Mucosa of stomach (tissue), 1 donor: ENCODE measurements around the gene STX18.
"Not testable (repeated sequence)": the region's sequence is repeated elsewhere in the genome, so short reads cannot be mapped to it uniquely, and the experiment has no call there.

Experiments
- H3K27me3 ChIP-seq: one replicate; pipeline ENCODE4 v1.7.0; 2013; ENCODE audit warnings: mild to moderate bottlenecking, low read length; ENCODE audit not compliant: control insufficient read depth, insufficient read depth
- H3K36me3 ChIP-seq: one replicate; pipeline ENCODE4 v1.7.0; 2013; ENCODE audit warnings: low read length; ENCODE audit not compliant: control insufficient read depth, insufficient read depth
- H3K4me1 ChIP-seq: one replicate; pipeline ENCODE4 v1.7.0; 2013; ENCODE audit warnings: mild to moderate bottlenecking, low read length; ENCODE audit not compliant: control insufficient read depth, insufficient read depth
- H3K4me3 ChIP-seq: one replicate; pipeline ENCODE4 v1.7.0; 2013; ENCODE audit warnings: low read length
- H3K9ac ChIP-seq: one replicate; pipeline ENCODE4 v1.7.0; 2013; ENCODE audit warnings: mild to moderate bottlenecking, low read length, moderate library complexity
- H3K9me3 ChIP-seq: one replicate; pipeline ENCODE4 v1.7.0; 2013; ENCODE audit warnings: mild to moderate bottlenecking, low read length, moderate library complexity; ENCODE audit not compliant: control insufficient read depth
- donor health status: Pancreatic carcinoma.

The STX18 gene

DNA sequence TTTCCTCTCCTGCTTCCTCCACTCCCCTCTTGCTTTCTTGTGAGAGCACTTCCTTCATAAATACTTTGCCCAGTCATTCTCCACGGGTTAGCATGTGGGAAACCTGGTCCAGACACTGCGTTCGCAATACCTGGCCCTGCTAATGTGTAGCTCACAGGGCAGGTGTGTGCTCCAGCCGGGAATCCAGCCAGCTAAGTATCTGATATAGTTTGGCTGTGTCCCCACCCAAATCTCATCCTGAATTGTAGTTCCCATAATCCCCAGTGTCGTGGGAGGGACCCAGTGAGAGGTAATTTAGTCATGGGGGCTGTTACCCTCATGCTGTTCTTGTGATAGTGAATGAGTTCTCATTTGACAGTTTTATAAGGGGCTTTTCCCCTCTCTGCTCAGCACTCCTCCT, 32.2 kb upstream of the STX18 start:
- Histone ChIP-seq H3K27me3 (no peaks in the 10 kb centered on the region), H3K36me3 (no peaks in the 10 kb centered on the region), H3K9me3 (no peaks in the 10 kb centered on the region), H3K9ac (no peak overlapping the region), H3K4me3 (no peak overlapping the region), H3K4me1 (no peaks in the 10 kb centered on the region)

DNA sequence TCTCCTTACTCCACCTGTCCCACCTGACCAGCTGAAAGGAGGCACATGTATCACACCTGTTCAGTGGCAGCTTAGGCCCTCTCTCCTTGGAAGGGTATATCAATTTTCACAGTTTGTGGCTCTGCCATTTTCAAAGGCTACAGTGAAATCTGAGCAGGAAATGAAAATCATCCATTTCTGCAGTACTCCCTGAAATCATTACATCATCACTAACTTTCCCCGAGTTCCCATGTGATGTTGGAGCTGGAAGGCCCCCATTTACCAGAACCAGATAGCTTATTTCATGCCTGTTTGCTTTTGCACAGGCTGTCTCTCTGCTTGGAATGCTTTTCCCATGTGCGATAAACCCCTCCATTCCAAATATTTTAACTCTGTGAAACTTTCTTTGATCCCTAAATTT, 31.0 kb upstream of the STX18 start:
- Histone ChIP-seq H3K4me3 (no peak overlapping the region), H3K9ac (no peak overlapping the region), H3K36me3 (no peaks in the 10 kb centered on the region), H3K4me1 (no peaks in the 10 kb centered on the region), H3K27me3 (no peaks in the 10 kb centered on the region), H3K9me3 (no peaks in the 10 kb centered on the region)

DNA sequence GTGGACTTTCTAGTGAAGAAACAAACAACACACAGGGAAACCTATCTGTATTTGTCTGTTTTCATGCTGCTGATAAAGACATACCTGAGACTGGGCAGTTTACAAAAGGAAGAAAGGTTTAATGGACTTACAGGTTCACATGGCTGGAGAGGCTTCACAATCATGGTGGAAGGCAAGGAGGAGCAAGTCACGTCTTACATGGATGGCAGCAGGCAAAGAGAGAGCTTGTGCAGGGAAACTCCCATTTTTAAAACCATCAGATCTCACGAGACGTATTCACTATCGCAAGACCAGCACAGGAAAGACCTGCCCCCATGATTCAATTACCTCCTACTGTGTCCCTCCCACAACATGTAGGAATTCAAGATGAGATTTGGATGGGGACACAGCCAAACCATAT, 28.0 kb upstream of the STX18 start:
- H3K9me3 ChIP-seq, H3K4me1 ChIP-seq, H3K27me3 ChIP-seq, H3K4me3 ChIP-seq, H3K36me3 ChIP-seq, H3K9ac ChIP-seq: not testable (repeated sequence)

DNA sequence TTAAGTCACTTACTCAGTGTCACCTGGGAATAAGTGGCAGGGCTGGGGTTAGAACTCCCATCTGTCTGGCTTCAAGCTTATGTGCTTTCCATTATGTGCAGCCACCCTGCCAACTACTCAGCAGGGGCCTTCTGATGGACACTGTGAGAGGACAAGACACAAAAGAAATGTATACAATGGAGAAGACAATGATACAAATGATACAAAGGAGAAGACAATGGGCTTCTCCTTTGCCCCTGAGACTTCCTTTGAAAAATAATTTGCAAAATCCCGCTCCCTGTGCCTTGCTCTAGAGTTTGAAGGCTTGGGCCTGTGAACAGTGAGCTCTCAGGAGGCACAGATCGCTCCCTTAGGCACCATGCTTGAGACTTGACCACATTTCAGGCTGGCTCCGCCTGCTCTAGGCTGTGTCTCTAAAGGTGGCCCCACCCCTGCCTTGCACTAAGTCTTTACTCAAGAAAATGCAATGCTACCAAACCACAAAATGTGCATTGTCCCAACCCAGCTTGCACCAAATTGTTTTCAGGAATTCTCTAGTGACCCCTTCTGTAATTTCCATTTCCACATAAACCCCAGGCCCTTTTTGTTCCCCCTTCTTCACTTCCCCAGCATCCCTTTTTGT, 27.1 kb upstream of the STX18 start:
- Histone ChIP-seq H3K36me3 (no peaks in the 10 kb centered on the region), H3K9me3 (no peaks in the 10 kb centered on the region), H3K27me3 (no peaks in the 10 kb centered on the region), H3K9ac (no peak overlapping the region), H3K4me3 (no peak overlapping the region), H3K4me1 (no peaks in the 10 kb centered on the region)

DNA sequence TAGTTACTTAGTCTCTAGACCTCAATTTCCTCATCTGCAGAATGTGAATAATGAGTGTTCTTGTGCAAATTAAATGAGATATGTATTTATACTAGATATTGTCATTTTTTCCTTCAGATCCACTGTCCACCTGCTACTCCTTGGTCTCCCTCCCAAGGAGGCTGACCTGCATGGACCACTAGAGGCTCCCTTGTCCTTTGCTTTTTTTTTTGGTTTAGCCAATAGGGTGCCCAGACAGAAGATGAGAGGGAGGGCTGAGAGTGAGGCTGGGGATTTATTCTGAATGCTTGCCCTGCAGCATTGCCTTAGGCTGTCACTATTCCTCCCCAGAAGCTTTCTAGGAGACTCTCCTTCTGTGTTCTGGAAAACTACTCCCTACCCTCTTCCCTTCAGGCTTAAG, 24.5 kb upstream of the STX18 start:
- H3K9me3 ChIP-seq, H3K9ac ChIP-seq, H3K4me1 ChIP-seq, H3K4me3 ChIP-seq, H3K27me3 ChIP-seq, H3K36me3 ChIP-seq: not testable (repeated sequence)

DNA sequence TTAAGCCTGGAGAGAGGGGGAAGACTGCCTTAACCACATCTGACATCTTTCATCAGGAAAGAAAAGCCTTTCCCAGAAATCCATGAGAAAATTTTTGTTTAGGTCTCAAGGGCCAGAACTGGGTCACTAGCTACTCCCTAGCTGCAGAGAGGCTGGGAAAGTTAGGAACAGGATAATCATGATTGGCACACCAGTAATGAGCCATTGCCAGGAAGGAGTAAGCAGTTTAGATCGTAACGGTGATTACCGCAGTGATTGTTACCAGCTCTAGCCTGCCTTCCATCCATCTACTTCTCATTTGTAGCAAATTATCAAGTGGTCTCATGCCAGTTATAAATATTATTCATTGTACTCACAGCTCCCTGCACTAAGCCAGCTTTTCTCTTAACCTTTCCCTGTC, 22.7 kb upstream of the STX18 start:
- no peaks in the 10 kb centered on the region for H3K36me3 ChIP-seq
- no peak overlapping the region for H3K9ac ChIP-seq
- H3K27me3 ChIP-seq: no peaks in the 10 kb centered on the region
- H3K9me3 ChIP-seq: no peaks in the 10 kb centered on the region
- H3K4me3 ChIP-seq: no peak overlapping the region
- peaks cover 10% of the 10 kb centered on the region for H3K4me1 ChIP-seq

DNA sequence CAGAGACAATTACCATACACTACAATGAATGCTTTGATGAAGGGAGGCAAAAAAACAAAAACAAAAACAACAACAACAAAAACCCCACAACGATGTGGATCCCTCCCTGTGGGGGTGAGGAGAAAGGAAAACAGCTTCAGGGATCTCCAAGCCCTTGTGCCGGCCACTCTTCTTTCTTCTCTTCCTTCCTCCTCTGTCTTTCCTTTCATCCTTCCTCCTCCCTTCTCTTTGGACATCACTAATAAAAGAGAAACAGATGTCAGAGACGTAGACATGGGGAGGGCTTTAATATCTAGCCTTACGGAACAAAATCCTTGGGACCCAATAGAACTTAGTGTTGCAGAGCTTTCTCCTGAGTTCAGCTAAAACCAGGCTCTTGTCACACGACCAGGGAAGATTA, 18.8 kb upstream of the STX18 start:
- H3K4me1 ChIP-seq: peaks cover 18% of the 10 kb centered on the region
- H3K9ac ChIP-seq: no peak overlapping the region
- no peaks in the 10 kb centered on the region for H3K27me3 ChIP-seq
- H3K4me3 ChIP-seq: no peak overlapping the region
- no peaks in the 10 kb centered on the region for H3K36me3 ChIP-seq
- H3K9me3 ChIP-seq: no peaks in the 10 kb centered on the region

DNA sequence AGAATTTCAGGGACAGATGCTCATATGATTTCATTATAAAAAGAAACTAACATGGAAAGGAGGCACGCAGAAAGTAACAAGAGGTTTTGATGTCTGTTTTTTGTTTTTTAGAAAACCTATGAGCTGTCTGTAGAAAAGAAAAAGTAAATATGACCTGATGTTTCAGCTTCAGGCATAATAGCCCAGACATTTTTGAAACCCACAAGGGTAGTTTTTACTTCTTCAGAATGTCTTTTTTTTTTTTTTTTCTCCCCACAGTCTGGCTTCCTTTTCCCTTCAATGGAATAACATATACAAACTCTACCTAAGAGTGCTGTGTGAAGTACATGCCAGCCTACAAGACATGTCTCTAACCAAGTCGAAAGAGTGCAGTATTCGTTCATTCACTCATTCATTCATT, 18.3 kb upstream of the STX18 start:
- Histone ChIP-seq H3K9me3 (no peaks in the 10 kb centered on the region), H3K4me3 (no peak overlapping the region), H3K27me3 (no peaks in the 10 kb centered on the region), H3K36me3 (no peaks in the 10 kb centered on the region), H3K4me1 (peaks cover 18% of the 10 kb centered on the region), H3K9ac (no peak overlapping the region)

DNA sequence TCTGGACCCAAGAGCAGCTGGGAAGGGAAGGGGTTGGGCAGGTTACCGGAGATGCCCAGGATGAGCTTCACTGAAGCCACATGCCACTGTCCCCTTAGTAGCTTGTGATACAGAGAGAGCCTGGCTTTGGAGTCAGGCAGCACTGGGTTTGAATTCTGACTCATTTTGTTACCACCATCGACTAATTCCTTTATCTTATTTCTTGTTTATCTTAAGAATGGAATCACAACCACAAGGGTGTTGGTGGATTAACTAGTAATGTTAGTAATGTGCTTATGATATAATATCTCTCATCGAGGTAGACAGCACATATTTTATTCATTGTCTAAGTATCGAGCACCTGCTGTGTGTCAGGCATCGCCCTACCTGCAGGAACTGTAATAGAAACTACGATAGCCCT, 17.7 kb upstream of the STX18 start:
- Histone ChIP-seq H3K4me3 (no peak overlapping the region), H3K9me3 (no peaks in the 10 kb centered on the region), H3K36me3 (no peaks in the 10 kb centered on the region), H3K27me3 (no peaks in the 10 kb centered on the region), H3K9ac (no peak overlapping the region), H3K4me1 (peaks cover 18% of the 10 kb centered on the region)

DNA sequence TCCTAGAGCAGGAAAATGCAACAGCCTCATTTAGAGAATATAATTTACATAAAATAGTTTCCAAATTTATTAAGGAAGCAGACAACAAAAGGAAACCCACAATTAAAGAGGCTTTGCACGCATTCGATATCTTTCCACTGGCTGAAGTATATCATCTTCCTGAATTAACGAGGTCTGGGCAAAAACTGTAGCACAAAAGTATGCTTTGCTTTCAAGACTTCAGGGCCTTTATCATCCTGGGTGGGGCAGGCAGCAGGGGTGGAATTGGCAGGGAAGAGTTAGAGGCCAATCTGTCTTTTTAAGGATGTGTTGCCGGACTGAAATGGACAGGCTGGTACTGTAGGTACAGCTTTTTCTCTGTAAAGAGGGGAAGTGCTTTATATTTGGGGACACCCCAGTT, 17.0 kb upstream of the STX18 start:
- no peaks in the 10 kb centered on the region for H3K9me3 ChIP-seq
- H3K36me3 ChIP-seq: no peaks in the 10 kb centered on the region
- H3K4me1 ChIP-seq: peaks cover 18% of the 10 kb centered on the region
- no peak overlapping the region for H3K4me3 ChIP-seq
- H3K27me3 ChIP-seq: no peaks in the 10 kb centered on the region
- H3K9ac ChIP-seq: no peak overlapping the region

DNA sequence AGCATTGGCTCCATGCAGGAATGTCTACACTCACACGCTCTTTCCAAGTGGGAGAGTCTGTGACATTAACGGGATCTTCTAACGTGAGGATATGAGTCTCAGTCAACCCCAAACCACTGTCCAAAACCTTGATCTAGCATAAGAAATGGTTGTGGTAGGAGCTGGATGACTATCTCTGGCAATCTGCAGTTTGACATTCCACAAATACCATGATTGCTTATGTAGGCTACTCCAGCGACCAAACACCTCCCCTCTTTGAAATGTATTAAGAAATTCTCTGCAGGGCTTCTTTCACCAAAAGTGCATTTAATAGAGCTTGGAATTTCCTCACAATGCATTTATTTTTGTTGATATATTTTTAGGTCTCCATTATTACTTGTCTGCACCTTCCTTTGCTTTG, 14.1 kb upstream of the STX18 start:
- Histone ChIP-seq H3K9ac (no peak overlapping the region), H3K9me3 (no peaks in the 10 kb centered on the region), H3K36me3 (no peaks in the 10 kb centered on the region), H3K4me3 (no peak overlapping the region), H3K4me1 (peaks cover 18% of the 10 kb centered on the region), H3K27me3 (no peaks in the 10 kb centered on the region)

DNA sequence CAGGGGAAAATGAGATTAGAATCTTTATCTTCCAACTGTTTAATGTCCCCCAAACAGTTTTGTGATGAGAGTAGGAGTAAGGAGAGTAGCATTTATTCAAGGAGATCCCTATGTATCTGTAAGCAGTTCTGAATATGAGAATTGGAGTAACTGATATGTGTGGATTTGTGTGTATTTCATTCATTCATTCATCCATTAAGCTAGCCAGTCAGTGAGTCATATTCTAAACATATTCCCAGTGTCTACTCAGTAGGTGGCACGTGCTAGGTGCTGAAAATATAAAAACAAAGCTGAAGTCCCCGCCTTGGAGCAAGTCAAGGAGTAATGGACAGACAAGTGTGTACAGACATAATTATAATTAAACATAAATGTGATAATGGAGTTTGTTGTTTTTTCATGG, 12.4 kb upstream of the STX18 start:
- H3K36me3 ChIP-seq: no peaks in the 10 kb centered on the region
- no peaks in the 10 kb centered on the region for H3K27me3 ChIP-seq
- peaks cover 5% of the 10 kb centered on the region for H3K4me1 ChIP-seq
- no peak overlapping the region for H3K9ac ChIP-seq
- no peak overlapping the region for H3K4me3 ChIP-seq
- no peaks in the 10 kb centered on the region for H3K9me3 ChIP-seq

DNA sequence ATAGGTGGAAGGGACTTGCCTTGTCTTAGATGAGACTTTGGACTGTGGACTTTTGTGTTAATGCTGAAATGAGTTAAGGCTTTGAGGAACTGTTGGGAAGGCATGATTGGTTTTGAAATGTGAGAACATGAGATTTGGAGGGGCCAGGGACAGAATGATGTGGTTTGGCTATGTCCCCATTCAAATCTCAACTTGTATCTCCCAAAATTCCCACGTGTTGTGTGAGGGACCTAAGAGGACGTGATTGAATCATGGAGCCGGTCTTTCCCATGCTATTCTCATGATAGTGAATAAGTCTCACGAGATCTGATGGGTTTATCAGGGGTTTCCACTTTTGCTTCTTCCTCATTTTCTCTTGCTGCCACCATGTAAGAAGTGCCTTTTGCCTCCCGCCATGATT, 10.2 kb upstream of the STX18 start:
- H3K9ac ChIP-seq, H3K36me3 ChIP-seq, H3K4me1 ChIP-seq, H3K4me3 ChIP-seq, H3K27me3 ChIP-seq, H3K9me3 ChIP-seq: not testable (repeated sequence)
